Measurements from ENCODE around the gene PTPRCAP. TPM values are rescaled to one million over a fixed set of nuclear protein-coding genes. Genes with fewer than 3 reads are reported as not detected.
A peak's percentile ranks its signal among the peaks of the same experiment; 100 is the strongest.
"Not testable (repeated sequence)": the region's sequence is repeated elsewhere in the genome, so short reads cannot be mapped to it uniquely, and the experiment has no call there.

Gene PTPRCAP
- total RNA-seq, 1 donor from 2014 or later = 2.5 TPM

DNA sequence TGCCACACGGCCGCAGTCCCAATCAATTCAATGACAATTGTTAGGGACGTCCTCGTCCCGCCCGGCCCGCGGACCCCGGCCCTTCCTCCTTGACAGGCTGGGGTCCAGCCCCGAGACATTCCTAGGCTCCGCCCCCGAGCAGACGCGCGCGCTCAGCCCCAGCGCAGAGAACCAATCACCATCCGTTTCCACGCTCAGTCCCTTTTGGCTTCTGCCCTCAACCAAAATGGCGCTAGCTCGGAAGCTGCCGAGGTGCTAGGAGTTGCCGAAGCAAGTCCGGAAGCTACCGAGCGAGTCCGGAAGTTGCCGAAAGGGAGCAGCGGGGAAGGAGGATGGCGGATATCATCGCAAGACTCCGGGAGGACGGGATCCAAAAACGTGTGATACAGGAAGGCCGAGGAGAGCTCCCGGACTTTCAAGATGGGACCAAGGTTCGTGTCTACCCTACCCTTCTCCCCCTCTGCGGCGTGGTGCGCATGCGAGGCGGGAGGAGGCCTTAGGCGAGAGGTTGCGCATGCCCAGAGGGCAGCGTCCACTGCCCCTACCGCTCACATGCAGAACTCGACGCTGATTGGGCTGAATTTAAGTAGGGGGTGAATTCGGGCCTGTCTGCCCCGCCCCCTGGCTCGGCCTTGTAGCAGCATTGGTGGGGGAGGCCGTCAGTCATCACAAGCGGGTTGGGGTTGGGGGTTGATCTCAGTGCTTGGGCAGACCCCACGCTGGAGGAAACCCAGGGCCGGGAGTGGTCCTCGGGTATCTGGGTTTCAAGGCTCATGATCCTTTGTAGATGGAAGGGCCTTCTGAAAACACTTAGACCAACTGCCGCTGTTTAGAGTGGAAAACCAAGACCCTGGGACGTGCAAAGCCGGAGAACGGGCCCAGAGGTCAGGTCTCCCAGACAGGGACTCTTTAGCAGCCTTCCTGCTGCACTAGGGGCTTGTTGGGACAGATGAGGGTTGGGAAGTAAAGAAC, 45.6 kb upstream of the PTPRCAP start, which contains the start of gene AIP:
AIP (plus strand) TSS at position 200 of the 972 bp plus-strand sequence; CDS start at position 333, 133 bp downstream.
- peak; percentile 83 for DNase-seq (ENCODE audit: low read depth)
- TF ChIP-seq, protein P1, sequence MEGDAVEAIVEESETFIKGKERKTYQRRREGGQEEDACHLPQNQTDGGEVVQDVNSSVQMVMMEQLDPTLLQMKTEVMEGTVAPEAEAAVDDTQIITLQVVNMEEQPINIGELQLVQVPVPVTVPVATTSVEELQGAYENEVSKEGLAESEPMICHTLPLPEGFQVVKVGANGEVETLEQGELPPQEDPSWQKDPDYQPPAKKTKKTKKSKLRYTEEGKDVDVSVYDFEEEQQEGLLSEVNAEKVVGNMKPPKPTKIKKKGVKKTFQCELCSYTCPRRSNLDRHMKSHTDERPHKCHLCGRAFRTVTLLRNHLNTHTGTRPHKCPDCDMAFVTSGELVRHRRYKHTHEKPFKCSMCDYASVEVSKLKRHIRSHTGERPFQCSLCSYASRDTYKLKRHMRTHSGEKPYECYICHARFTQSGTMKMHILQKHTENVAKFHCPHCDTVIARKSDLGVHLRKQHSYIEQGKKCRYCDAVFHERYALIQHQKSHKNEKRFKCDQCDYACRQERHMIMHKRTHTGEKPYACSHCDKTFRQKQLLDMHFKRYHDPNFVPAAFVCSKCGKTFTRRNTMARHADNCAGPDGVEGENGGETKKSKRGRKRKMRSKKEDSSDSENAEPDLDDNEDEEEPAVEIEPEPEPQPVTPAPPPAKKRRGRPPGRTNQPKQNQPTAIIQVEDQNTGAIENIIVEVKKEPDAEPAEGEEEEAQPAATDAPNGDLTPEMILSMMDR (IDR thresholded peaks at IDR 0.05; ENCODE audit: insufficient read depth, low read length, poor library complexity, severe bottlenecking) = no peak
- Histone ChIP-seq H3K4me3 (ENCODE audit: low read depth, low read length) (peak within 1 kb of the TSS; percentile 59), H3K27me3 (ENCODE audit: control insufficient read depth, insufficient read depth, low read length) (no peaks in the 10 kb centered on the region), H3K36me3 (ENCODE audit: control insufficient read depth, insufficient read depth, low read length) (no peaks in the 10 kb centered on the region)

DNA sequence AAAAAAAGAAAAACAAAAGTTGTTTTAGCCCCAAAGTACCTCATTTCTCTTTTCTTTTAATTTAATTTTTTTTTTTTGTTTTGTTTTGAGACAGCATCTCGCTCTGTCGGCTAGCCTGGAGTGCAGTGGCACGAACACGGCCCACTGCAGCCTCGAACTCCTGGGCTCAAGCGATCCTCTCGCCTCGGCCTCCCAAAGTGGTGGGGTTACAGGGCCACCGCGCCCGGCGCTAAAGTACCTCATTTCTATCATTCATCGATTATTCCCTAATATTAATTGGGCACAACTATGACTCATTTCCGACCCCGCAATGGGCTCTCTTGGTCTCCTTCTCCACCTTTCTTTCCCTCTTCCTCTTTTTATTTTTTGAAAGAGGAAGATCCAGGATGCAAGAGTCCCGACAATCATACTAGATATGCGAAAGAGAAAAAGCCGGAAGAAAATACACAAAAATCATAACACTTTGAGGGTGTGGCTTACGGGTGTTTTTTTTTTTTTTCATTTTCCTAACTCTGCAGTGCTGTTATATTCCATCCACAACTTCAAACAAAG, 44.9 kb upstream of the PTPRCAP start:
- Histone ChIP-seq H3K36me3 (ENCODE audit: control insufficient read depth, insufficient read depth, low read length) (no peaks in the 10 kb centered on the region), H3K27me3 (ENCODE audit: control insufficient read depth, insufficient read depth, low read length) (no peaks in the 10 kb centered on the region), H3K4me3 (ENCODE audit: low read depth, low read length) (peak overlapping the region; percentile 59)
- TF ChIP-seq, protein P1 (IDR thresholded peaks at IDR 0.05; ENCODE audit: insufficient read depth, low read length, poor library complexity, severe bottlenecking) = no peak
- no peak for DNase-seq (ENCODE audit: low read depth)

DNA sequence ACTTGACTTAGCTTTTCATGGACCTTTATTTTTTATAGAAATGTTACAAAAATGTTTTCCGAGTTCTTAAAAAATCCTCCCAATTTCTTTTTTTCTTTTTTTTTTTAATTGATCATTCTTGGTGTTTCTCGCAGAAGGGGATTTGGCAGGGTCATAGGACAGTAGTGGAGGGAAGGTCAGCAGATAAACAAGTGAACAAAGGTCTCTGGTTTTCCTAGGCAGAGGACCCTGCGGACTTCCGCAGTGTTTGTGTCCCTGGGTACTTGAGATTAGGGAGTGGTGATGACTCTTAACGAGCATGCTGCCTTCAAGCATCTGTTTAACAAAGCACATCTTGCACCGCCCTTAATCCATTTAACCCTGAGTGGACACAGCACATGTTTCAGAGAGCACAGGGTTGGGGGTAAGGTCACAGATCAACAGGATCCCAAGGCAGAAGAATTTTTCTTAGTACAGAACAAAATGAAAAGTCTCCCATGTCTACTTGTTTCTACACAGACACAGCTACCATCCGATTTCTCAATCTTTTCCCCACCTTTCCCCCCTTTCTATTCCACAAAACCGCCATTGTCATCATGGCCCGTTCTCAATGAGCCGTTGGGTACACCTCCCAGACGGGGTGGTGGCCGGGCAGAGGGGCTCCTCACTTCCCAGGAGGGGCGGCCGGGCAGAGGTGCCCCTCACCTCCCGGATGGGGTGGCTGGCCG, 40.0 kb upstream of the PTPRCAP start:
- not testable (repeated sequence) for DNase-seq (ENCODE audit: low read depth); H3K36me3 ChIP-seq (ENCODE audit: control insufficient read depth, insufficient read depth, low read length); H3K27me3 ChIP-seq (ENCODE audit: control insufficient read depth, insufficient read depth, low read length); H3K4me3 ChIP-seq (ENCODE audit: low read depth, low read length)

DNA sequence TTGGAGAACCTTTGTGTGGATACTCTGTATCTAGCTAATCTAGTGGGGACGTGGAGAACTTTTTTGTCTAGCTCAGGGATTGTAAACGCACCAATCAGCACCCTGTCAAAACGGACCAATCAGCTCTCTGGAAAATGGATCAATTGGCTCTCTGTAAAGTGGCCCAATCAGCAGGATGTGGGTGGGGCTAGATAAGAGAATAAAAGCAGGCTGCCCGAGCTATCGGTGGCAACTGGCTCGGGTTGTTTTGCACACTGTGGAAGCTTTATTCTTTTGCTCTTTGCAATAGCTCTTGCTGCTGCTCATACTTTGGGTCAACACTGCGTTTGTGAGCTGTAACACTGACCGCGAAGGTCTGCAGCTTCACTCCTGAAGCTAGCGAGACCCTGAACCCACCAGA, 39.2 kb upstream of the PTPRCAP start:
- not testable (repeated sequence) for H3K4me3 ChIP-seq (ENCODE audit: low read depth, low read length); H3K27me3 ChIP-seq (ENCODE audit: control insufficient read depth, insufficient read depth, low read length); DNase-seq (ENCODE audit: low read depth); H3K36me3 ChIP-seq (ENCODE audit: control insufficient read depth, insufficient read depth, low read length)

DNA sequence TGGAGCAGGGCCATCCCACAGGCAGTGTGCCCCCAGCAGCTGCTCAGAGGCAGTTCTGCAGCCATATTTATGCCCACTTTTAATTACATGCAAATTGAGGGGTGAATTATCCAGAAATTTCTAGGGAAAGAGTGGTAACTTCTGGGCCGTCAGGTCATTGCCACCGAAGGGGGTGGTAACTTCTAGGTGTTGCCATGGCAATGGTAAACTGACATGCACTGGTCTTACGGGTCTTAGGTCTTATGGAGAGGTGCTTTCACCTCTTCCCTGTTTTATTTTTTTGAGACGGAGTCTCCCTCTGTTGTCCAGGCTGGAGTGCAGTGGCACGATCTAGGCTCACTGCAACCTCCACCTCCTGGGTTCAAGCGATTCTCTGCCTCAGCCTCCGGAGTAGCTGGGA, 35.4 kb upstream of the PTPRCAP start:
- TF ChIP-seq, protein P1 (IDR thresholded peaks at IDR 0.05; ENCODE audit: insufficient read depth, low read length, poor library complexity, severe bottlenecking) = no peak
- H3K36me3 ChIP-seq (ENCODE audit: control insufficient read depth, insufficient read depth, low read length) = no peaks in the 10 kb centered on the region
- no peaks in the 10 kb centered on the region for H3K27me3 ChIP-seq (ENCODE audit: control insufficient read depth, insufficient read depth, low read length)
- DNase-seq (ENCODE audit: low read depth) = no peak
- H3K4me3 ChIP-seq (ENCODE audit: low read depth, low read length) = no peak overlapping the region

DNA sequence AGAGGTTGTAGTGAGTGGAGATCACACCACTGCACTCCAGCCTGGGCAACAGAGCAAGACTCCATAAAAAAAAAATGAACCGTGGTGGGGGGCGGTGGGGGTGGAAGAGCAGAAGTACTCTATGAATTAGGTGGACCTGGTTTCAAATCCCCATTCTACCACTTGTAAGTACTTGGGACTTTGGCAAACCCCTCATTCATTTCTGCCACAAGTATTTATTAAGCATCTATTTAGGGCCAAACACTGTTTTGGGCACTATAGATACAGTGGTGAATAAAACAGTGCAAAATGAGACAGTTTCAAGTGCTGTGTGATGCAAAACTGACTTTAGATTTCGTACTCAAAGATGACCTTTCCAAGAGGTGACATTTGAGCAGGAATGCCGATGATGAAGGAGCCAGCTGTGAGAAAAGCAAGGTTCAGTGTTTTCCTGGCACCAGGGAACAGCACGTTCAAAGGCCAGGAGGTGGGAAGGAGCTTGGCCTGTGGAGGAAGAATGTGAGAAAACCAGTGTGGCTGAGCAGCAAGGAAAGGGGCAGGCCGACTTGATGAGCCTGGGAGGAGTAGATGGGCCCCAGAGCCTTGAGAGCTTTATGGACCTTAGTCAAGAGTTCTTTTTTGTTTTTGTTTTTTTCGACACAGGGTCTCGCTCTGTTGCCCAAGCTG, 33.0 kb upstream of the PTPRCAP start:
- TF ChIP-seq, protein P1 (IDR thresholded peaks at IDR 0.05; ENCODE audit: insufficient read depth, low read length, poor library complexity, severe bottlenecking) = no peak
- no peak overlapping the region for H3K4me3 ChIP-seq (ENCODE audit: low read depth, low read length)
- no peaks in the 10 kb centered on the region for H3K27me3 ChIP-seq (ENCODE audit: control insufficient read depth, insufficient read depth, low read length)

More for the DNA sequence above, 33.0 kb upstream of the PTPRCAP start:
- DNase-seq (ENCODE audit: low read depth) = no peak
- H3K36me3 ChIP-seq (ENCODE audit: control insufficient read depth, insufficient read depth, low read length) = peaks cover 2% of the 10 kb centered on the region
